Panc1 (cell line): Measurements from ENCODE around the gene DENND2A.

Experiments used
- POLR2AphosphoS5 ChIP-seq: IDR thresholded peaks from 2 replicates; pipeline ENCODE4 v1.6.1; 2012; ENCODE audit warnings: mild to moderate bottlenecking, low read depth, low read length, moderate library complexity
- TF ChIP-seq, protein P1 (sequence below): fragments of 450-650 bp; IDR thresholded peaks from 2 replicates; pipeline ENCODE4 v1.5.1; 2017; ENCODE audit warnings: mild to moderate bottlenecking

- TF ChIP-seq, protein P1, sequence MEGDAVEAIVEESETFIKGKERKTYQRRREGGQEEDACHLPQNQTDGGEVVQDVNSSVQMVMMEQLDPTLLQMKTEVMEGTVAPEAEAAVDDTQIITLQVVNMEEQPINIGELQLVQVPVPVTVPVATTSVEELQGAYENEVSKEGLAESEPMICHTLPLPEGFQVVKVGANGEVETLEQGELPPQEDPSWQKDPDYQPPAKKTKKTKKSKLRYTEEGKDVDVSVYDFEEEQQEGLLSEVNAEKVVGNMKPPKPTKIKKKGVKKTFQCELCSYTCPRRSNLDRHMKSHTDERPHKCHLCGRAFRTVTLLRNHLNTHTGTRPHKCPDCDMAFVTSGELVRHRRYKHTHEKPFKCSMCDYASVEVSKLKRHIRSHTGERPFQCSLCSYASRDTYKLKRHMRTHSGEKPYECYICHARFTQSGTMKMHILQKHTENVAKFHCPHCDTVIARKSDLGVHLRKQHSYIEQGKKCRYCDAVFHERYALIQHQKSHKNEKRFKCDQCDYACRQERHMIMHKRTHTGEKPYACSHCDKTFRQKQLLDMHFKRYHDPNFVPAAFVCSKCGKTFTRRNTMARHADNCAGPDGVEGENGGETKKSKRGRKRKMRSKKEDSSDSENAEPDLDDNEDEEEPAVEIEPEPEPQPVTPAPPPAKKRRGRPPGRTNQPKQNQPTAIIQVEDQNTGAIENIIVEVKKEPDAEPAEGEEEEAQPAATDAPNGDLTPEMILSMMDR, result no peak
- no peak for TF ChIP-seq POLR2AphosphoS5
These were observed 21.4 kb downstream of the DENND2A start for GRCh38 chr7:140619176-140619575.
